Neural progenitor cell (in vitro differentiated cells): Measurements from ENCODE around the gene CSF1.

ENCODE experiments used
- CTCF ChIP-seq: fragments of 200-600 bp; sonication (generic); IDR thresholded peaks from 2 replicates; pipeline ENCODE4 v1.5.1; 2017; ENCODE audit warnings: antibody characterized with exemption, mild to moderate bottlenecking
- EZH2phosphoT487 ChIP-seq: fragments of 200-600 bp; sonication (generic); IDR thresholded peaks from 2 replicates; pipeline ENCODE4 v1.6.1; 2017; ENCODE audit warnings: antibody characterized with exemption

- no peak for TF ChIP-seq EZH2phosphoT487
- TF ChIP-seq CTCF, result no peak
These were observed 19.8 kb downstream of the CSF1 start for GRCh38 chr1:109930252-109930993.
